WTC11 (cell line): Measurements from ENCODE around the gene ZNF492. TPM values are rescaled to one million over a fixed set of nuclear protein-coding genes. Genes with fewer than 3 reads are reported as not detected.
"Not testable (repeated sequence)": the region's sequence is repeated elsewhere in the genome, so short reads cannot be mapped to it uniquely, and the experiment has no call there.

Experiments
- ATAC-seq: fragments of 200-7000 bp; cut with Tn5 transposase; 2 replicates; pipeline ENCODE4 v1.10.0; 2021; ENCODE audit warnings: mild to moderate bottlenecking, moderate library complexity
- CTCF ChIA-PET: fragments of 300-600 bp; sonication (Branson Sonifier 250); formaldehyde crosslinking; loops from one replicate; lab custom pipeline; 2021; ENCODE audit warnings: antibody characterized with exemption; lab: Charles Lee
- POLR2A ChIA-PET: fragments of 350-600 bp; sonication (Branson Sonifier 250); formaldehyde crosslinking; loops from one replicate; lab custom pipeline; 2021; ENCODE audit warnings: antibody characterized with exemption; lab: Charles Lee
- DNase-seq: peaks from one replicate; pipeline ENCODE4 v3.0.0; 2021; ENCODE audit warnings: low spot score
- H3K27ac Mint-ChIP-seq: 2 replicates; pipeline ENCODE4 v1.8.0; 2021; ENCODE audit warnings: mixed read lengths
- H3K27me3 Mint-ChIP-seq: 2 replicates; pipeline ENCODE4 v1.8.0; 2021; ENCODE audit warnings: low read depth, mild to moderate bottlenecking, moderate library complexity, mixed read lengths
- H3K36me3 Mint-ChIP-seq: 2 replicates; pipeline ENCODE4 v1.8.0; 2021; ENCODE audit warnings: mixed read lengths
- H3K4me1 Mint-ChIP-seq: 2 replicates; pipeline ENCODE4 v1.8.0; 2022; ENCODE audit warnings: mixed read lengths
- H3K4me3 Mint-ChIP-seq: 2 replicates; pipeline ENCODE4 v1.8.0; 2021; ENCODE audit warnings: mild to moderate bottlenecking, moderate library complexity, mixed read lengths
- H3K9me3 Mint-ChIP-seq: 2 replicates; pipeline ENCODE4 v1.8.0; 2021; ENCODE audit warnings: mixed read lengths
- FOXJ3 ChIP-seq: sonication (generic); formaldehyde crosslinking; IDR thresholded peaks from 2 replicates; pipeline ENCODE4 v1.9.0; 2021; ENCODE audit warnings: missing genetic modification reagents, mild to moderate bottlenecking, borderline replicate concordance
- FOXP1 ChIP-seq: sonication (generic); formaldehyde crosslinking; IDR thresholded peaks from 2 replicates; pipeline ENCODE4 v1.8.0; 2022; ENCODE audit warnings: missing genetic modification reagents, mild to moderate bottlenecking, moderate library complexity, borderline replicate concordance
- GABPB1 ChIP-seq: sonication (generic); formaldehyde crosslinking; IDR thresholded peaks from 2 replicates; pipeline ENCODE4 v1.8.1; 2023; ENCODE audit warnings: mild to moderate bottlenecking, missing genetic modification reagents
- HMGA2 ChIP-seq: fragments of 250-450 bp; sonication (Bioruptor Pico); IDR thresholded peaks from 2 replicates; pipeline ENCODE4 v1.4.0; 2021; ENCODE audit warnings: mild to moderate bottlenecking, moderate library complexity
- JUN ChIP-seq: sonication (generic); formaldehyde crosslinking; IDR thresholded peaks from 2 replicates; pipeline ENCODE4 v1.8.0; 2023; ENCODE audit warnings: mild to moderate bottlenecking, missing genetic modification reagents
- MYBL2 ChIP-seq: sonication (generic); formaldehyde crosslinking; IDR thresholded peaks from 2 replicates; pipeline ENCODE4 v1.8.1; 2023; ENCODE audit warnings: mild to moderate bottlenecking, moderate library complexity, missing genetic modification reagents
- NR3C1 ChIP-seq: sonication (generic); formaldehyde crosslinking; conservative IDR thresholded peaks from 2 replicates; pipeline ENCODE4 v1.8.1; 2023; ENCODE audit warnings: low read depth, mild to moderate bottlenecking, missing genetic modification reagents
- OVOL2 ChIP-seq: fragments of 250-450 bp; sonication (Bioruptor Pico); IDR thresholded peaks from 2 replicates; pipeline ENCODE4 v1.9.0; 2021; ENCODE audit warnings: mild to moderate bottlenecking, borderline replicate concordance
- SOX15 ChIP-seq: fragments of 250-450 bp; sonication (Bioruptor Pico); IDR thresholded peaks from 2 replicates; pipeline ENCODE4 v1.9.0; 2021; ENCODE audit warnings: mild to moderate bottlenecking
- TEAD1 ChIP-seq: sonication (generic); formaldehyde crosslinking; IDR thresholded peaks from 2 replicates; pipeline ENCODE4 v1.8.0; 2022; ENCODE audit warnings: mild to moderate bottlenecking, missing genetic modification reagents
- ZBTB21 ChIP-seq: sonication (generic); formaldehyde crosslinking; IDR thresholded peaks from 2 replicates; pipeline ENCODE4 v1.8.1; 2023; ENCODE audit warnings: mild to moderate bottlenecking, missing genetic modification reagents, borderline replicate concordance
- total RNA-seq: library from RNA; stranded (reverse); gene quantifications from 3 replicates; pipeline ENCODE4 v1.2.3, GENCODE V29; 2021
- TF ChIP-seq, protein P1 (sequence below): sonication (generic); formaldehyde crosslinking; conservative IDR thresholded peaks from 2 replicates; pipeline ENCODE4 v1.8.1; 2023; ENCODE audit warnings: mild to moderate bottlenecking, low read depth, missing genetic modification reagents, moderate library complexity
- TF ChIP-seq, protein P2 (sequence below): sonication (generic); formaldehyde crosslinking; IDR thresholded peaks from 2 replicates; pipeline ENCODE4 v1.8.1; 2022; ENCODE audit warnings: mild to moderate bottlenecking, moderate library complexity, missing genetic modification reagents
- TF ChIP-seq, protein P3 (sequence below): fragments of 250-450 bp; sonication (Bioruptor Pico); IDR thresholded peaks from 2 replicates; pipeline ENCODE4 v2.1.2; 2022; ENCODE audit warnings: mild to moderate bottlenecking, moderate library complexity
- TF ChIP-seq, protein P4 (sequence below): fragments of 250-450 bp; sonication (Bioruptor Pico); IDR thresholded peaks from 2 replicates; pipeline ENCODE4 v1.9.0; 2021; ENCODE audit warnings: moderate library complexity, mild to moderate bottlenecking, inconsistent platforms, borderline replicate concordance
- TF ChIP-seq, protein P5 (sequence below): sonication (generic); formaldehyde crosslinking; IDR thresholded peaks from 2 replicates; pipeline ENCODE4 v1.8.1; 2022; ENCODE audit warnings: low read depth, missing genetic modification reagents, borderline replicate concordance
- TF ChIP-seq, protein P6 (sequence below): sonication (generic); formaldehyde crosslinking; IDR thresholded peaks from 2 replicates; pipeline ENCODE4 v1.8.1; 2023; ENCODE audit warnings: mild to moderate bottlenecking, missing genetic modification reagents, moderate library complexity
- TF ChIP-seq, protein P7 (sequence below): sonication (generic); formaldehyde crosslinking; IDR thresholded peaks from 2 replicates; pipeline ENCODE4 v1.8.0; 2022; ENCODE audit warnings: mild to moderate bottlenecking, missing genetic modification reagents
- TF ChIP-seq, protein P8 (sequence below): fragments of 250-450 bp; sonication (Bioruptor Pico); IDR thresholded peaks from 2 replicates; pipeline ENCODE4 v1.9.0; 2021; ENCODE audit warnings: mild to moderate bottlenecking
- TF ChIP-seq, protein P9 (sequence below): sonication (generic); formaldehyde crosslinking; conservative IDR thresholded peaks from 2 replicates; pipeline ENCODE4 v1.8.1; 2022; ENCODE audit warnings: mild to moderate bottlenecking, missing genetic modification reagents

ZNF492 gene
- total RNA-seq, 1 experiment from 2014 or later = 0.17 TPM

DNA sequence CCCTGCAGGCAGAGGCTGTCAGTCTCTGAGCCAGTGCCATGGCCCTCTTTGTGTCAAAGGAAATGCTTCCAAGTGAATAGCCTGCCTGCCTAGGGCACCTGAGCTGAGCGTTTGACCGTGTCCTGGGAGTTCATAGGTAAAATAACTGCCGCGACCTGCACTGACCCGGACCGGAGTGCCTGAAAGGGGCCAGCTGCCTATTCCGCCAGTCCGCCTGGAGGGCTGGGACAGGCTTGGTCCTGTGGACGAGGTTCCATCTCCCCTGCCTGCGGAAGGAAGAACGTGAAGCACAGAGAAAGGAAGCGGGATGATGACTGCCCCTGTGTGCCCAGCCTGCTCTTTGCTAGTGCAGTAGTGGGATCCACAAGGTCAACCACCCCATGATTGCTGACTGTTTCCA is 17.5 kb upstream of the ZNF492 start (continued):
- no peak for TF ChIP-seq TEAD1
- TF ChIP-seq, protein P1, sequence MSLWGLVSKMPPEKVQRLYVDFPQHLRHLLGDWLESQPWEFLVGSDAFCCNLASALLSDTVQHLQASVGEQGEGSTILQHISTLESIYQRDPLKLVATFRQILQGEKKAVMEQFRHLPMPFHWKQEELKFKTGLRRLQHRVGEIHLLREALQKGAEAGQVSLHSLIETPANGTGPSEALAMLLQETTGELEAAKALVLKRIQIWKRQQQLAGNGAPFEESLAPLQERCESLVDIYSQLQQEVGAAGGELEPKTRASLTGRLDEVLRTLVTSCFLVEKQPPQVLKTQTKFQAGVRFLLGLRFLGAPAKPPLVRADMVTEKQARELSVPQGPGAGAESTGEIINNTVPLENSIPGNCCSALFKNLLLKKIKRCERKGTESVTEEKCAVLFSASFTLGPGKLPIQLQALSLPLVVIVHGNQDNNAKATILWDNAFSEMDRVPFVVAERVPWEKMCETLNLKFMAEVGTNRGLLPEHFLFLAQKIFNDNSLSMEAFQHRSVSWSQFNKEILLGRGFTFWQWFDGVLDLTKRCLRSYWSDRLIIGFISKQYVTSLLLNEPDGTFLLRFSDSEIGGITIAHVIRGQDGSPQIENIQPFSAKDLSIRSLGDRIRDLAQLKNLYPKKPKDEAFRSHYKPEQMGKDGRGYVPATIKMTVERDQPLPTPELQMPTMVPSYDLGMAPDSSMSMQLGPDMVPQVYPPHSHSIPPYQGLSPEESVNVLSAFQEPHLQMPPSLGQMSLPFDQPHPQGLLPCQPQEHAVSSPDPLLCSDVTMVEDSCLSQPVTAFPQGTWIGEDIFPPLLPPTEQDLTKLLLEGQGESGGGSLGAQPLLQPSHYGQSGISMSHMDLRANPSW = no peak
- TF ChIP-seq, protein P2, sequence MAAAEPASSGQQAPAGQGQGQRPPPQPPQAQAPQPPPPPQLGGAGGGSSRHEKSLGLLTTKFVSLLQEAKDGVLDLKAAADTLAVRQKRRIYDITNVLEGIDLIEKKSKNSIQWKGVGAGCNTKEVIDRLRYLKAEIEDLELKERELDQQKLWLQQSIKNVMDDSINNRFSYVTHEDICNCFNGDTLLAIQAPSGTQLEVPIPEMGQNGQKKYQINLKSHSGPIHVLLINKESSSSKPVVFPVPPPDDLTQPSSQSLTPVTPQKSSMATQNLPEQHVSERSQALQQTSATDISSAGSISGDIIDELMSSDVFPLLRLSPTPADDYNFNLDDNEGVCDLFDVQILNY = no peak
- no peak for TF ChIP-seq SOX15 (CRISPR knock-in tag)
- TF ChIP-seq, protein P3, sequence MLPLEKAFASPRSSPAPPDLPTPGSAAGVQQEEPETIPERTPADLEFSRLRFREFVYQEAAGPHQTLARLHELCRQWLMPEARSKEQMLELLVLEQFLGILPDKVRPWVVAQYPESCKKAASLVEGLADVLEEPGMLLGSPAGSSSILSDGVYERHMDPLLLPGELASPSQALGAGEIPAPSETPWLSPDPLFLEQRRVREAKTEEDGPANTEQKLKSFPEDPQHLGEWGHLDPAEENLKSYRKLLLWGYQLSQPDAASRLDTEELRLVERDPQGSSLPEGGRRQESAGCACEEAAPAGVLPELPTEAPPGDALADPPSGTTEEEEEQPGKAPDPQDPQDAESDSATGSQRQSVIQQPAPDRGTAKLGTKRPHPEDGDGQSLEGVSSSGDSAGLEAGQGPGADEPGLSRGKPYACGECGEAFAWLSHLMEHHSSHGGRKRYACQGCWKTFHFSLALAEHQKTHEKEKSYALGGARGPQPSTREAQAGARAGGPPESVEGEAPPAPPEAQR = no peak
- TF ChIP-seq OVOL2 (CRISPR knock-in tag) = no peak

DNA sequence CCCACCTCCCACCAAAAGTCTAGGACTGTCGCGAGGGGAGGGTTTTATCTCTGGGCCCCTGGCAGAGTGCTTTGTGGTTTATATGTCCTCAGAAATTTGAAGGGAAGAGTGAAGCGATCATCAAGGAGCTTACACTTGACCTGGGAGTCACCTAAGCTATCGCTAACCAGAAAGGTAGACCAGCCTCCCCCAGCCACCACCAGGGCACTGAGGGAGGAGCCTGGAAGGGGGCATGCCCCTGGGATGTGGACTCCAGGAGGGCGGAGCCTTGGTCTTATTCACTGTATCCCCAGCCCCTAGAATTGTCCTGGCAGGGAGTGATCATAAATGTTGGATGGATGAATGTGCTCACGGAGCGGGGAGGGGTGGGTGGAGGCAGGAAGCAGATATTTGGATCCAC is 16.9 kb upstream of the ZNF492 start:
- H3K4me1 Mint-ChIP-seq, CTCF ChIA-PET, H3K4me3 Mint-ChIP-seq, H3K27ac Mint-ChIP-seq, POLR2A ChIA-PET, H3K27me3 Mint-ChIP-seq, ATAC-seq, DNase-seq: not testable (repeated sequence)
- peaks cover 56% of the 10 kb centered on the region for H3K9me3 Mint-ChIP-seq
- peaks cover 53% of the 10 kb centered on the region for H3K36me3 Mint-ChIP-seq

DNA sequence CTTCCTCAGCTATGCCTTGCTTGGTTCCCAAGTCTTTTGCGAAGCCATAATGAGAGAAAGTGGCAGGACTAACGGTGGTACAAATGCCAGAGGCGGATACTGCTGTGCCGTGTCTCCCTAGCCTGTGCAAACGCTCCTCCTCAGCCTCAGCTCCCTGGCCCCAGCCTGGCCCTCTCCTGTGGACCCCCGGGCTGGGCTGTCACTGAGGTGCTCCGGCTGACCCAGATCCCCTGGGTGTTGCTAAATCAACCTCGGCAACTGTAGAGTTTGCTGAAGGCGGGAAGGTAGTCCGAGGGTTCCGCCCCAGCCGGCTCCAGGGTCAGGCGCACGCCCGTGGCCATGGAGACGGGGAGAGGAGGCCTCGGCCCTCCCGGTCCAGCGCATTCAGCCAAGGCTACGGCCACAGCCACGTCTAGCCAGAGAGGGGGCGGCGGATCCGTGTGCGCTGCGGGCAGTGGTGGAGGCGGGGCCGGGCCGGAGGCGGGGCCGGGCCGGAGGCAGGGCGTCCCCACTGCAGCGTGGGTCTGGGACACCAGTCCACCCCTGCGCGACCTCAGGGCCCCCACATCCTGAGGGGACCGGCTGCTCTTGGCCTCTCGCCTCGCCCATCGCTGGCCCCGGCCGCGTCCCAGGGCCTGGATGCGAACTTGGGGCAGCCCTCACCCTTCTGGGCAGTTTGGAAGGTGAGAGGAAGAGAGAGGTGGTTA is 16.4 kb upstream of the ZNF492 start:
- H3K4me1 Mint-ChIP-seq = no peaks in the 10 kb centered on the region
- ATAC-seq (no peak), DNase-seq (no peak)
- H3K27ac Mint-ChIP-seq = no peak overlapping the region
- POLR2A ChIA-PET = no interaction called here
- H3K4me3 Mint-ChIP-seq = no peak overlapping the region
- CTCF ChIA-PET = no interaction called here
- peaks cover 3% of the 10 kb centered on the region; the same call in 1 of the 2 replicates for H3K27me3 Mint-ChIP-seq
- peaks cover 54% of the 10 kb centered on the region for H3K36me3 Mint-ChIP-seq
- peaks cover 56% of the 10 kb centered on the region for H3K9me3 Mint-ChIP-seq
- TF ChIP-seq, protein P4, sequence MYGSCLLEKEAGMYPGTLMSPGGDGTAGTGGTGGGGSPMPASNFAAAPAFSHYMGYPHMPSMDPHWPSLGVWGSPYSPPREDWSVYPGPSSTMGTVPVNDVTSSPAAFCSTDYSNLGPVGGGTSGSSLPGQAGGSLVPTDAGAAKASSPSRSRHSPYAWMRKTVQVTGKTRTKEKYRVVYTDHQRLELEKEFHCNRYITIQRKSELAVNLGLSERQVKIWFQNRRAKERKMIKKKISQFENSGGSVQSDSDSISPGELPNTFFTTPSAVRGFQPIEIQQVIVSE = no peak
- TF ChIP-seq HMGA2 (CRISPR knock-in tag) = no peak
- TF ChIP-seq JUN (CRISPR knock-in tag) = no peak
- TF ChIP-seq ZBTB21 (CRISPR knock-in tag) = no peak
- TF ChIP-seq, protein P5, sequence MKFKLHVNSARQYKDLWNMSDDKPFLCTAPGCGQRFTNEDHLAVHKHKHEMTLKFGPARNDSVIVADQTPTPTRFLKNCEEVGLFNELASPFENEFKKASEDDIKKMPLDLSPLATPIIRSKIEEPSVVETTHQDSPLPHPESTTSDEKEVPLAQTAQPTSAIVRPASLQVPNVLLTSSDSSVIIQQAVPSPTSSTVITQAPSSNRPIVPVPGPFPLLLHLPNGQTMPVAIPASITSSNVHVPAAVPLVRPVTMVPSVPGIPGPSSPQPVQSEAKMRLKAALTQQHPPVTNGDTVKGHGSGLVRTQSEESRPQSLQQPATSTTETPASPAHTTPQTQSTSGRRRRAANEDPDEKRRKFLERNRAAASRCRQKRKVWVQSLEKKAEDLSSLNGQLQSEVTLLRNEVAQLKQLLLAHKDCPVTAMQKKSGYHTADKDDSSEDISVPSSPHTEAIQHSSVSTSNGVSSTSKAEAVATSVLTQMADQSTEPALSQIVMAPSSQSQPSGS (CRISPR knock-in tag) = no peak
- TF ChIP-seq, protein P6, sequence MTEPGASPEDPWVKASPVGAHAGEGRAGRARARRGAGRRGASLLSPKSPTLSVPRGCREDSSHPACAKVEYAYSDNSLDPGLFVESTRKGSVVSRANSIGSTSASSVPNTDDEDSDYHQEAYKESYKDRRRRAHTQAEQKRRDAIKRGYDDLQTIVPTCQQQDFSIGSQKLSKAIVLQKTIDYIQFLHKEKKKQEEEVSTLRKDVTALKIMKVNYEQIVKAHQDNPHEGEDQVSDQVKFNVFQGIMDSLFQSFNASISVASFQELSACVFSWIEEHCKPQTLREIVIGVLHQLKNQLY = no peak
- TF ChIP-seq FOXJ3 (CRISPR knock-in tag) = no peak
- no peak for TF ChIP-seq MYBL2 (CRISPR knock-in tag)
- no peak for TF ChIP-seq FOXP1 (CRISPR knock-in tag)
- TF ChIP-seq, protein P7, sequence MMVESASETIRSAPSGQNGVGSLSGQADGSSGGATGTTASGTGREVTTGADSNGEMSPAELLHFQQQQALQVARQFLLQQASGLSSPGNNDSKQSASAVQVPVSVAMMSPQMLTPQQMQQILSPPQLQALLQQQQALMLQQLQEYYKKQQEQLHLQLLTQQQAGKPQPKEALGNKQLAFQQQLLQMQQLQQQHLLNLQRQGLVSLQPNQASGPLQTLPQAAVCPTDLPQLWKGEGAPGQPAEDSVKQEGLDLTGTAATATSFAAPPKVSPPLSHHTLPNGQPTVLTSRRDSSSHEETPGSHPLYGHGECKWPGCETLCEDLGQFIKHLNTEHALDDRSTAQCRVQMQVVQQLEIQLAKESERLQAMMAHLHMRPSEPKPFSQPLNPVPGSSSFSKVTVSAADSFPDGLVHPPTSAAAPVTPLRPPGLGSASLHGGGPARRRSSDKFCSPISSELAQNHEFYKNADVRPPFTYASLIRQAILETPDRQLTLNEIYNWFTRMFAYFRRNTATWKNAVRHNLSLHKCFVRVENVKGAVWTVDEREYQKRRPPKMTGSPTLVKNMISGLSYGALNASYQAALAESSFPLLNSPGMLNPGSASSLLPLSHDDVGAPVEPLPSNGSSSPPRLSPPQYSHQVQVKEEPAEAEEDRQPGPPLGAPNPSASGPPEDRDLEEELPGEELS (CRISPR knock-in tag) = no peak
- no peak for TF ChIP-seq NR3C1
- TF ChIP-seq, protein P8, sequence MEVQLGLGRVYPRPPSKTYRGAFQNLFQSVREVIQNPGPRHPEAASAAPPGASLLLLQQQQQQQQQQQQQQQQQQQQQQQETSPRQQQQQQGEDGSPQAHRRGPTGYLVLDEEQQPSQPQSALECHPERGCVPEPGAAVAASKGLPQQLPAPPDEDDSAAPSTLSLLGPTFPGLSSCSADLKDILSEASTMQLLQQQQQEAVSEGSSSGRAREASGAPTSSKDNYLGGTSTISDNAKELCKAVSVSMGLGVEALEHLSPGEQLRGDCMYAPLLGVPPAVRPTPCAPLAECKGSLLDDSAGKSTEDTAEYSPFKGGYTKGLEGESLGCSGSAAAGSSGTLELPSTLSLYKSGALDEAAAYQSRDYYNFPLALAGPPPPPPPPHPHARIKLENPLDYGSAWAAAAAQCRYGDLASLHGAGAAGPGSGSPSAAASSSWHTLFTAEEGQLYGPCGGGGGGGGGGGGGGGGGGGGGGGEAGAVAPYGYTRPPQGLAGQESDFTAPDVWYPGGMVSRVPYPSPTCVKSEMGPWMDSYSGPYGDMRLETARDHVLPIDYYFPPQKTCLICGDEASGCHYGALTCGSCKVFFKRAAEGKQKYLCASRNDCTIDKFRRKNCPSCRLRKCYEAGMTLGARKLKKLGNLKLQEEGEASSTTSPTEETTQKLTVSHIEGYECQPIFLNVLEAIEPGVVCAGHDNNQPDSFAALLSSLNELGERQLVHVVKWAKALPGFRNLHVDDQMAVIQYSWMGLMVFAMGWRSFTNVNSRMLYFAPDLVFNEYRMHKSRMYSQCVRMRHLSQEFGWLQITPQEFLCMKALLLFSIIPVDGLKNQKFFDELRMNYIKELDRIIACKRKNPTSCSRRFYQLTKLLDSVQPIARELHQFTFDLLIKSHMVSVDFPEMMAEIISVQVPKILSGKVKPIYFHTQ = no peak
- TF ChIP-seq, protein P9, sequence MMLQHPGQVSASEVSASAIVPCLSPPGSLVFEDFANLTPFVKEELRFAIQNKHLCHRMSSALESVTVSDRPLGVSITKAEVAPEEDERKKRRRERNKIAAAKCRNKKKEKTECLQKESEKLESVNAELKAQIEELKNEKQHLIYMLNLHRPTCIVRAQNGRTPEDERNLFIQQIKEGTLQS (CRISPR knock-in tag) = no peak
- TF ChIP-seq GABPB1 (CRISPR knock-in tag) = no peak
